Pons (tissue), 1 donor: ENCODE results near the gene NGB.
A peak's percentile ranks its signal among the peaks of the same experiment; 100 is the strongest.
"Not testable (repeated sequence)": the region's sequence is repeated elsewhere in the genome, so short reads cannot be mapped to it uniquely, and the experiment has no call there.

ENCODE experiments used
- DNase-seq: peaks from one replicate; pipeline ENCODE4 v3.0.0-alpha.2; 2016; ENCODE audit warnings: low spot score

Gene NGB

GRCh38 chr14:77296155-77296554 is 25.1 kb upstream of the NGB start:
- no peak for DNase-seq

DNA sequence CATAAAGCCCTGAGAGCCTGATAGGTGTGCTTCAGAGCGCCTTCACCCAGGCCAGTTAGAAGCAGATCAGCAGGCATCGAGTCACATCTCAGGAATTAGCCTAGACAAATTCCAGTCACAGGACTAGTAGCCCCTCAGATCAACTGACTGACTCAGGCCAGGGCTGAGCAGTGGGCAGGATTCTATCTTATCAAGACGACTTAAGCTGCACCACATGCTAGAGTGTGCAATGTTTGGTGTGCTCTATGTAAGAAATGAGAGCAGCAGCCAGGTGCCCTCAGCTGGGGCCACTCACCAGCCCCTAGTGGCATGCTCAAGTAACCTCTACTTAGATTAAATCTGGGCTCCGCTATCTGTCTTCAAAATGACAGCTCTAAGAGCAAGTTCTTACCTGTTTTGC is 19.7 kb upstream of the NGB start:
- no peak for DNase-seq

DNA sequence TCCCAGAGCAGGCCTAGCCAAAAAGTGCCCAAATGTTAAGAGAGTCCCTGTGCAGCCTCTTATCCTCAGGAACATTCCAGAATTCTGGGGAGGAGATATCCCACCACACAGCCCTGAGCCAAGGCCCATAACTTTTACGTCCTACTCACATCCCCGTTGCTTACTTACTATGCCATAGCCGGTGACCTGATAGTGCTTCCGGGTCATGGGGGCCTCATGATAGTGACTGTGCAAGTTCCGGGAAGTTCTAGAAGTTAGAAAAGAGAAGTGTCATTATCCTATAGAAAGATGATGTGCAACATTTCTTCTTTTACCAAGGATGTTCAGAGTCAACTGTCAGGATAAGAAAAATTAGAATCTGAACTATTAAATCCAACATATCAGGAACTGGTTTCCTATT is 15.6 kb upstream of the NGB start:
- DNase-seq = no peak

DNA sequence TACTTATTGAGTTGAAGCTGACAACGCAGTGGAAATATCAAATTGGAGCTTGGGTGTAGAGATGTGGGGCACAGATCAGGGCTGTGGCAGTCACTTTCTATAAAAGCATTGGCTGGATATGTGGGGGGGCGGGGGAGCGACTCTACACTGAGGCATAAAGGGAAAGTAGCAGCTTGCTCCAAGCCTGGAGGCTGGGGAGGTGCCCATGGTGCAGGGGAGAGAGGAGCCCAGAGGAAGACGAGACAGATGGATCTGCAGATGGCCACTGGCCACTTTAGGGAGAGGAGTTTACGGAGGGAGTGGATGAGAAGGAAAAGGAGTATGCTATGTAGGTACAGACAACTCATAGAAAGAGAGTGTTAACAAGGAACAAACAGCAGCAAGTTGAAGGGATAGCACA is 13.5 kb upstream of the NGB start:
- DNase-seq = no peak

- DNase-seq = no peak
Measured at GRCh38 chr14:77284066-77284465, 13.1 kb upstream of the NGB start.

GRCh38 chr14:77281852-77282410 is 10.9 kb upstream of the NGB start:
- no peak for DNase-seq

GRCh38 chr14:77280921-77281320 is 9.9 kb upstream of the NGB start:
- not testable (repeated sequence) for DNase-seq

DNA sequence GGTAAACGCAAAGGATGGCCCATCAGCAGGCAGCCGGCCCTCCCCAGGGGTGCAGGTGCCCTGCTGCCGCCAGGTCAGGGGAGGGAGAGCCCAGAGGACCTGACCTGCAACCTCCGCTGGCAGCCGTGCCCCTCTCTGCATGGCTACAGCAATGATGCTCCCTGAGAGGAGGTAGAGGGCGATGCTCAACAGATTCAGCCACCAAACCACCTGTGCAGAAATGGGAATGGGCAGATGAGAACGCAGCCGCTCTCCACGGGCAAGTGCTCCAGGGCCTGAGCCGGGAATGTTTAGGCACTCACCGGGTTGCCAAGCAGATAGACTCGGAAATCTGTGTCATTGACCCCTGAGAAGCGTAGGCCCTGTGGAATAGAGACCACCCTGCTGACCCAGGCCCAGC is 8.7 kb upstream of the NGB start:
- no peak for DNase-seq

DNA sequence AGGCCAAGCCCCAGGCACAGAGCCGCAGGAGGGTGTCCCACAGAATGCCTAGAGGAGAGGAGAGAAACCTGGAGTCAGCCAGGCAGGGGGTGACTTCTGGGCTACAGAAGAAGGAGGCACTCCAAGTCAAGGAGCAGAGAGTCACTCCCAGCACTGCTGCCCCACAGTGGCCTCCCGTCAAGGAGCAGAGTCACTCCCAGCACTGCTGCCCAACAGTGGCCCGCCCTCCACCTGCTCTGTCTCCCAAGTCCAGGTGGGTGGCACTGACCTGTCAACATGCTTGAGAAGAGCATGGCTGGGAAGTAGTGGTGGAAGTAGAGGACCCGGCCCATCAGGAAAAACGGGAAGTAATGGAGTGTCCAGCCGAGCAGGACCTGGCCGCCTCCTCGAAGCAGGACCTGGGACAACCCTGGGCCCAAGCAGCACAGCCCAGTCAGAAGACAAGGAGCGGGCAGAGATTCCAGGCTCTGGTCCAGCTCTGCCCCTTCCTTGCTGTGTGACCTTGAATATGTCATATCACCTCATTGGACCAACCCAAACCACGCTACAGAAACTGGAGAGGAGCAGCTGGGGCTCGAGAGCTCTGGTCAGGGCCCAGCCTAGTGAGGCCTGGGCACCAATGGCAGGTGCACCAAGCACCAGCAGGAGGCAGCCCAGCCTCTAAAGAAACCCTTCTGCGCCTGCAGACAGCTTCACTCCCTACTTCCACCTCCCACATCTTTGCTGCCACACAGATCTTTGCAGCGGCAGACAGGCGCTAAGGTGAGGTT is 7.6 kb upstream of the NGB start:
- DNase-seq = no peak

- no peak for DNase-seq
Measured at GRCh38 chr14:77276959-77277358, 6.0 kb upstream of the NGB start.

GRCh38 chr14:77276295-77276935 is 5.4 kb upstream of the NGB start:
- DNase-seq = no peak

GRCh38 chr14:77275601-77276017 is 4.6 kb upstream of the NGB start:
- no peak for DNase-seq

DNA sequence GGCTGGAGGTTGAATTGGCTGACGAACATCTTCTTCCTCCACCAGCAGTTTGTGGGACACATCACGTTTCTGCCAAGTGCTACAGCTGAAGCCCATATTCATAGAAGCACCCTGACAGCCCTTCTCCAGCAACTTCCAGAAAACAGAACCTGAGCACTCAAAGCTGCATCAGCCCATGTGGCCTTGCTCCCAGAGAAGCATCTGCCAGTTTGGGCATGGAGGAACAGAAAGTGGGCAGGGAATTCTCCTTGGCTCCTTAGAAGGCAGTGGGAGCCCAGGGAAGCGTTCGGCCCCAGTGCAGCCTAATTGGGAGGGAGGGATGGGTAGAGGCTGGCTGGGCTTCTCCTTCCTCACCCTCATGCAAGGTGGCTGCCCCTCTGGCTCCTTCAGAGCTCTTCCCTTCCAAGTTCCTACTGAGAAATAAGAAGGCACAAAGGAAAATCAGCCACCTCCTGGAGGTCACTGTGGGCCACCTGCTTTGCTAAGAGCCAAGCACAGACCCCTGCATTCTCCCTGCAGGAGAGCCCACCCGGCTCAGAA is 4.1 kb upstream of the NGB start:
- peak; percentile 31 for DNase-seq

GRCh38 chr14:77273796-77274195 is 2.8 kb upstream of the NGB start:
- no peak for DNase-seq

DNA sequence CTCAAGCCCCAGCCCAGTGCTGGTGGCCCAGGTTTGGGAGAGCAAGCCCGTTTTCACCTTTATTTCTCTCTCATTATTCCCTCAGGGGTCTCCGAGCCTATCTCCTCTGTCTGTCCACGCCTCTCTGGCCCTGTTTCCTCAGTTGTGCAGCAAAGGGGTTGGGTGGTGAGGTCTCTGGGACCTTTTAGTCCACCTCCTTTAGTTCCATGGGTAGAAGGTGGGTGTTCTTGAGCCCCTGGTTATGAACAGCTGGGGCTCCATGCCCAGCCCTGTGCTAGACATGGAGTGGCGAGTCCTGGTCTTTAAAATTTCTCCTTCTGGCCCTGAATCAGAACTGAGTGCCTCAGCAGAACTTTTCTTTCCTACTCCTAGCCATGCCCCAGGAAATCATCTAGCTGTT is 1.3 kb upstream of the NGB start:
- DNase-seq = no peak

DNA sequence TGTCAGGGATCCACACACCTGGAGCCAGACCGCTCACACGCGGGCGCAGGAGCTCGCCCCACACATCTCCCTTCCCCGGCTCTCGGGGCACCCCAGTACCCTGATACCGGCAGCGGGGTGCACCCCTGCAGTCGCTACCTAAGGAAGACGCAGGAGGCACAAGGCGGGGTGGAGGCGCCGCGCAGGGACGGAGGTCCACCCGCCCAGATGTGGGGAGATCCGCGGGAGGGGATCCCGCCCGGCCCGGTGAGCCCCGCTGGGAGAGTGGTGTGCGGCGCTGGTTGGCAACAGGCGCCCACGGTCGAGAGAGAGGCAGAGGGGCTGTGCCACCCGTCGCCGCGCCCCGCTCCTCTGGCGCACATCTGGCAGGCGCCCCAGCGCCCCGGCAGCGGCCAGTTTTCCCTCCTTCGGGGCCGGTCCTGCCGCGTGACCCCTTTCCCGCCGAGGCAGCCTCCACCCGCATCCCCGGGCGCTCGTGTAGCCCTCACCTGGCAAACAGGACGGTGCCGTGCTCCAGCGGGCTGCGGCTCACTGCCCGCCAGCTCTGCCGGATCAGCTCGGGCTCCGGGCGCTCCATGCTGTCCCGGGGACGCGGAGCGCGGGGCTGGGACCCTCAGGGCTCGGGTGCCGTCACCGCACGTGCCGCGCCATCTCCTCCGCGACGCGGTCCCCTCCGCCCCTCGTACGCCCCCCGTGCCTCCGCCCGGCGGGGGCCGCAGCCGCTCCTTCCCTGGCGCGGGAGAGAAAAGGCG is 469 bp downstream of the NGB start:
- DNase-seq = no peak

GRCh38 chr14:77268989-77269600 is 1.9 kb downstream of the NGB start:
- no peak for DNase-seq

DNA sequence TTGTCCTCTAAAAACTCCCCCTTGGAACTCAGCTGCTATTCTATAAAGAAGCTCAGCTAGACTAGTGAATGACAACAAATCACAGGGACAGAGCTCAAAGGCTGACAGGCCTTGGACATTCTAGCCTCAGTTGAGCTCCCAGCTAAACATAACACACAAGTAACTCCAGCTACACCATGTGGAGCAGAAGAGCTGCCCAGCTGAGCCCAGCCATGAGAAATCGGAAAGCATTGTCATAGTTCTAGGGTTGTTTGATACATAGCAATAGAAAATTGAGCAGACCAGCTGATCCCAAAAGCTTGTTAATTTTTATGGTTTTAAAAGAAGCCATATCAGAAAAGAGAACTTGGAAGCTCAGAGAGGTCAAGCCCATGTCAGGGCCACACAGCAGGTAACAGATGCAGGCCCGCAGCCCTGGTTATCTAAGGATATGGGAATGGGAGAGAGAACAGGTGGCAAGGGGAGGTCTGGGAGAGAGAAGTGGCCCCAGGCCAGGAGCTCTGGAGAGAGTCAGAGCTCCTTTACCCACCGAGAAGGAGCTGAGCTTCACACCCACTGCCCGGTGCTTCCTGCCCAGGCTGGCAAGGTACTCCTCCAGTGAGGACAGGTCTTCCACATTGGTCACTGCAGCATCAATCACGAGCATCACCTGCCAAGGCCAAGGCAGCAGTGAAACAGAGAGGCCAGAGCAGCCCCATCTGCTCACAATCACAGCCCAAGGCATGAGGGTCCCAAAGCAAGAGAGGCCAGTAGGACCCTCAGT is 2.9 kb downstream of the NGB start:
- no peak for DNase-seq

GRCh38 chr14:77266336-77266735 is 4.7 kb downstream of the NGB start:
- no peak for DNase-seq

GRCh38 chr14:77265561-77266335 is 5.3 kb downstream of the NGB start:
- no peak for DNase-seq

DNA sequence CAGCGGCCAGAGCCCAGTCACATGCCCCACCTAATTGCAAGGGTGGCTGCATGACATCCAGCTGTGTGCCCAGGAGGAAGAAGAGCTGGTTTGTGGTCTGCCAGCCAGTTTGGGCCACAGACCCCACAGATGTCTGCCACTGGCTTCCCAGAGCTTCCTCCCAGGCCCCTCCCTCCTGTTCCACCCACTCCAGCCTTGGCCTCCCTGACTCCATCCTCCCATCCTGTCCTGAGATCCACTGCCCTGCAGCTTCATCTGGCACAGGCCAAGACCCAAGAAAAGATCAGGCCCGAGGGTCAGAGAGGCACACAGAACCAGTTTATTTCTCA is 5.9 kb downstream of the NGB start:
- DNase-seq = no peak
